Psoas muscle (tissue), 8 donors: ENCODE measurements around the gene PLCD3. TPM values are rescaled to one million over a fixed set of nuclear protein-coding genes. Genes with fewer than 3 reads are reported as not detected.

ENCODE experiments used
- ATAC-seq, 4 donors: fragments of 200-7000 bp; cut with Tn5 transposase; one replicate each; pipeline ENCODE4 v1.9.1; 2020; ENCODE audit warnings: moderate library complexity in 3 of 4, mild to moderate bottlenecking in 2 of 4
- DNase-seq, 2 donors: peaks; one replicate each; pipeline ENCODE4 v3.0.0-alpha.2; 2020
- H3K27ac ChIP-seq: fragments of 200-600 bp; one replicate; pipeline ENCODE4 v1.8.0; 2022
- H3K27me3 ChIP-seq, 3 donors: fragments of 200-600 bp in 1 of 3; one replicate each; pipeline versions ENCODE4 v1.6.1 to v1.8.0; 2013 to 2022; ENCODE audit warnings: low read length in 2 of 3, mild to moderate bottlenecking in 2 of 3, moderate library complexity in 1 of 3; ENCODE audit not compliant: insufficient read depth in 3 of 3
- H3K36me3 ChIP-seq, 2 donors: fragments of 200-600 bp in 1 of 2; one replicate each; pipeline versions ENCODE4 v1.6.1 to v1.8.0; 2013 to 2022; ENCODE audit warnings: low read depth in 1 of 2, mild to moderate bottlenecking in 1 of 2, moderate library complexity in 1 of 2; ENCODE audit not compliant: insufficient read depth in 1 of 2
- H3K4me1 ChIP-seq: fragments of 200-600 bp; one replicate; pipeline ENCODE4 v1.8.0; 2022
- H3K4me3 ChIP-seq: fragments of 200-600 bp; one replicate; pipeline ENCODE4 v1.8.0; 2022; ENCODE audit warnings: mild to moderate bottlenecking
- H3K9me3 ChIP-seq: fragments of 200-600 bp; one replicate; pipeline ENCODE4 v1.8.0; 2022
- WGBS, 3 donors: extraction: QIAGEN DNeasy Blood & Tissue Kit; methylation state at CpG; one replicate each; pipeline versions ENCODE4 v1.1.6 to v1.1.7; 2013; 5-methylcytosine and 5-hydroxymethylcytosine counted together
- intact Hi-C, 2 donors: fragments of 100-400 bp; cut with DNase I; formaldehyde crosslinking; loops; one replicate each; pipeline versions ENCODE4 v1.11.0 to v1.14.2; 2022
- polyA plus RNA-seq, 3 donors: library from polyadenylated mRNA; stranded (reverse); fragments of 200-250 nt; gene quantifications; one replicate each; pipeline ENCODE4 v1.2.3, GENCODE V29; 2013
- total RNA-seq, 4 donors: library from RNA; stranded (reverse); fragmentation: NEBNext Ultra II Directional in 2 of 4; extraction: Animal tissue kit (Norgen Biotek cat#: 25700) in 2 of 4; gene quantifications; one replicate each; pipeline versions ENCODE4 v1.2.1 to v1.2.4, GENCODE V29; 2021 to 2023
- TF ChIP-seq, protein P1 (sequence below): fragments of 200-600 bp; IDR thresholded peaks from one replicate; pipeline ENCODE4 v1.8.0; 2022; ENCODE audit warnings: antibody characterized with exemption
- donor health status: healthy with polysubstance abuse.
- donor health status: DM: no; HTN: no; CAD: no; lungs with moderate emphysema.
- donor health status: Bipolar disorder and iron deficiency.
- donor health status: healthy.
- donor health status: DM: yes; HTN: yes; CAD: no.
- donor health status: DM: no; HTN: no; CAD: no.
- donor health status: DM: no; HTN: no; CAD: no.
- donor health status: DM: yes; HTN: yes; CAD: no.

The PLCD3 gene
- total and polyA plus RNA-seq, 7 donors, result 57.0 to 217 (median 167) TPM

DNA sequence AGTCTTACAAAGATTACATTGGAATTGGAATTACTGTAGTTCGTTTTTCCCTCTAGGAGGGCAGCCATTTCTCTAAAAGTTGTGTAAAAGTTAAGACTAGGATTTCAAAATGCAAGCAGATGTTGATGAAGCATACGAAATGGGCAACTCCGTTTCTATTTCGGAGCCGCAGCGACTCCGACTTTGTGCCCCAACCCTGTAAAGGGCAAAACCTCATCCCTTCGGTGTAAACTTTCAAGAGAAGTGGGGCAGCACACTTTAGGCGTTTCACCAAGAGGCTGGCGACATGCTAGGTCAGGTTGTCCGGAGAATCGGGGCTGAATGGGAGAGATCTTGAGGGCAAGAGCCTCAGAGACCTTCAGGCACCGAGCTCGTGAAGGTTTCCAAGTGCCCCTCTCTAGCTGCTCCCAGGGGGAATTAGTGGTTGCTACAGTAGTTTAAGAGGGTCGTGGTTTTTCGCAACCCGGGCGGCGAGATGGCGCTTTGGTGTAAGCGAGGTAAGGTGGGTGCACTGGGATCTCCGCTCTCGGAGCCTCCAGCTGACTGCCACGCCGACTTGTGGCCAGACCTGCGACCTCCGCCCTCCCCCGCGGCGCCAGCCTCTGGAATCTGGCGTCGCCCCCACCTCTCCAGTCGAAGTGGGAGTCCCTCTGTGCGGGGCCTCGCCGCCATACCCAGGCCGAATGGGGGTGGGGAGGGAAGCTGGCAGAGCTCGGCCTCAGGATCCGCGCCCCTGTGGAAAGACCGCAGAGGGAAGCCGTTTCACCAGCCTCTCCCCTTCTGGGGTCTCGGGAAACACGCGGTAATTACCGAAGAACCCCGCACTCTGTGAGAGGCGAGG is 28.4 kb upstream of the PLCD3 start:
- peak; percentile 66 to 82 (median 73) for ATAC-seq
- intact Hi-C loops, result loop anchor here (1.0 kb wide), 1 partner anchor 11 kb away; no protein-coding TSS in a partner anchor
- peak; percentile 78 to 88 for DNase-seq

DNA sequence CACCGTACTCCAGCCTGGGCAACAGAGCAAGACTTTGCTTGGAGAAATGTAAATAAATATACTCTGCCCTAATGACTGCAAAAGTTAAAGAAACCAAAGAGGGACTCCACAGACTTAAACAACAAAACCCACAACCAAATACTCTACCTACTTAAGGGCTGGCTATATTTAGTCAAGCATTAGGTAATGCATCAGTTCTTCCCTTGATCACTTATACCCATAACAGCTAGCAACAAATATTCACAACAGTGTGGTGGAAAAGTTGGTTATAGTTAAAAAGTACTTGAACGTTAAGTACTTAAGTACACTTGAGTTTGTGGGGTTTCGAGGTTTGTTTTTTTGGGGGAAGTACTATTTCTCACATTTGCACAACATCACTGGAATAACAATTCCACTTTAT is 23.9 kb upstream of the PLCD3 start:
- Histone ChIP-seq H3K27me3 (no peaks in the 10 kb centered on the region), H3K9me3 (no peaks in the 10 kb centered on the region), H3K27ac (peak overlapping the region; percentile 65), H3K4me1 (peaks cover 53% of the 10 kb centered on the region), H3K4me3 (no peak overlapping the region), H3K36me3 (no peaks in the 10 kb centered on the region)
- intact Hi-C loops, result no loop called here
- DNase-seq (no peak), ATAC-seq (no peak)
- WGBS, 3 donors, result 95% methylated on average over 3 of the region's 3 CpGs
- TF ChIP-seq, protein P1, sequence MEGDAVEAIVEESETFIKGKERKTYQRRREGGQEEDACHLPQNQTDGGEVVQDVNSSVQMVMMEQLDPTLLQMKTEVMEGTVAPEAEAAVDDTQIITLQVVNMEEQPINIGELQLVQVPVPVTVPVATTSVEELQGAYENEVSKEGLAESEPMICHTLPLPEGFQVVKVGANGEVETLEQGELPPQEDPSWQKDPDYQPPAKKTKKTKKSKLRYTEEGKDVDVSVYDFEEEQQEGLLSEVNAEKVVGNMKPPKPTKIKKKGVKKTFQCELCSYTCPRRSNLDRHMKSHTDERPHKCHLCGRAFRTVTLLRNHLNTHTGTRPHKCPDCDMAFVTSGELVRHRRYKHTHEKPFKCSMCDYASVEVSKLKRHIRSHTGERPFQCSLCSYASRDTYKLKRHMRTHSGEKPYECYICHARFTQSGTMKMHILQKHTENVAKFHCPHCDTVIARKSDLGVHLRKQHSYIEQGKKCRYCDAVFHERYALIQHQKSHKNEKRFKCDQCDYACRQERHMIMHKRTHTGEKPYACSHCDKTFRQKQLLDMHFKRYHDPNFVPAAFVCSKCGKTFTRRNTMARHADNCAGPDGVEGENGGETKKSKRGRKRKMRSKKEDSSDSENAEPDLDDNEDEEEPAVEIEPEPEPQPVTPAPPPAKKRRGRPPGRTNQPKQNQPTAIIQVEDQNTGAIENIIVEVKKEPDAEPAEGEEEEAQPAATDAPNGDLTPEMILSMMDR, result no peak

More for the DNA sequence above, 28.4 kb upstream of the PLCD3 start:
- Histone ChIP-seq H3K4me3 (peak overlapping the region; percentile 82), H3K27ac (peak overlapping the region; percentile 100), H3K27me3 (no peaks in the 10 kb centered on the region), H3K36me3 (peaks cover 0 to 29% of the 10 kb centered on the region in 2 donors), H3K4me1 (peaks cover 46% of the 10 kb centered on the region), H3K9me3 (no peaks in the 10 kb centered on the region)
- WGBS, 3 donors, result 0 to 1% (median 0%) methylated on average over 39 to 48 of the region's 48 CpGs
- TF ChIP-seq, protein P1, result peak; percentile 17

DNA sequence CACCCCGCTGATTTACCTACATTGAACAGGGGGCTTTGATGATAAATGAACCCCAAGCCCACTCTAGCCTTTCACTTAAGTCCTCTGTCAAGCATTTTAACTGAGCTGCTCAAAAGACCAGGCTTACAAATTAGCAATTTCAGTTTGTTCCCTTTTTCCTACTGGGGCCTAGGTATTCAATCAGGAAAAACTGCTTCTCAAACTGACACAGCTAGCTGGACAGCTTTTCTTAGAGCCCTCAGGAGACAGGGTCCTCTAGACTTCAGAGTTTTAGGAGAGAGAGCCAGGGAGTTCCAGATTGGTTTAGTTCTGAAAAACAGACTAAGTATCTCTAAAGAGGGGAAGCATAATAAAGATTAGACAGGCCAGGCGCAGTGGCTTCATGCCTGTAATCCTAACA is 23.2 kb upstream of the PLCD3 start:
- Histone ChIP-seq H3K27ac (peak overlapping the region; percentile 65), H3K27me3 (no peaks in the 10 kb centered on the region), H3K36me3 (no peaks in the 10 kb centered on the region), H3K4me3 (no peak overlapping the region), H3K9me3 (no peaks in the 10 kb centered on the region), H3K4me1 (peaks cover 61% of the 10 kb centered on the region)
- WGBS, 3 donors, result 92 to 98% (median 98%) methylated on average over 2 of the region's 2 CpGs
- TF ChIP-seq, protein P1, result no peak
- ATAC-seq, result no peak
- DNase-seq, result no peak
- intact Hi-C loops, result no loop called here

DNA sequence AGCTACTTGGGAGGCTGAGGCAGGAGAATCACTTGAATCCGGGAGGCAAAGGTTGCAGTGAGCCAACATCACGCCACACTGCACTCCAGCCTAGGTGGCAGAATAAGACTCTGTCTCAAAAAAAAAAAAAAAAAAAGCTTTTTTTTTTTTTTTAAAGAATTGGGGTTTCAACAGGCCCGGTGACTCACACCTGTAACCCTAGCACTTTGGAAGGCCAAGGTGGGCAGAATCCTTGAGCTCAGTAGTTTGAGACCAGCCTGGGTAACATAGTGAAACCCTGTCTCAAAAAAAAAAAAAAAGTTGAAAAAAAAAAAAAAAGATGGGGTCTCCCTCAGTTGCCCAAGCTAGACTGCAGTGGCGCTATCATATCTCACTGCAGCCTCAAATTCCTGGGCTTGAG is 22.7 kb upstream of the PLCD3 start:
- peaks cover 59% of the 10 kb centered on the region for H3K4me1 ChIP-seq
- H3K27me3 ChIP-seq, result no peaks in the 10 kb centered on the region
- H3K36me3 ChIP-seq, result no peaks in the 10 kb centered on the region
- no peak overlapping the region for H3K4me3 ChIP-seq
- peak overlapping the region; percentile 65 for H3K27ac ChIP-seq
- H3K9me3 ChIP-seq, result no peaks in the 10 kb centered on the region
- intact Hi-C loops, result no loop called here
- 95 to 98% (median 95%) methylated on average over 4 of the region's 4 CpGs for WGBS, 3 donors
- TF ChIP-seq, protein P1, result no peak
- DNase-seq (no peak), ATAC-seq (no peak)
